NCI-H187 (cell line): ENCODE measurements around the gene INPP4B.

Source experiments
- DNase-seq, 2 experiments: peaks; one replicate each; lab custom pipeline; 2025; lab: John Stamatoyannopoulos, UW

Gene INPP4B

DNA sequence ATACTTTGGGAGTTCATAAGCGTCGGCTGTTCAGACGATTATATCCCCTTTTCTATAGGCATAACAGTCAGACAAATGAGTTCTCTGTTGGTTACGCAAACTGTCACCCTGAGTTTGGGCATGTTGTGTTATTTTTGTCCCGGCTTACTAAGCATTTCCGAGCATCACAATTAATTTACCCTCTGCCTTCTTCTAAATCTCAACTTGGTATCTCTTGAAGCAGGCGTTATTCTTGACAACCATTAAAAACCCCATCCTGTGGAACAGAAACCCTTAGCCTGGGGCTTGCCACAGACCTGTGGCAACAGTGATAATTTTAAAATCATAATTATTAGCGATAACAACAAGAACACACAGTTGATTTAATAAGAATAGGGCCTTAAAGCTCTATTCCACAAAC, 558.7 kb downstream of the INPP4B start:
- DNase-seq, result no peak

DNA sequence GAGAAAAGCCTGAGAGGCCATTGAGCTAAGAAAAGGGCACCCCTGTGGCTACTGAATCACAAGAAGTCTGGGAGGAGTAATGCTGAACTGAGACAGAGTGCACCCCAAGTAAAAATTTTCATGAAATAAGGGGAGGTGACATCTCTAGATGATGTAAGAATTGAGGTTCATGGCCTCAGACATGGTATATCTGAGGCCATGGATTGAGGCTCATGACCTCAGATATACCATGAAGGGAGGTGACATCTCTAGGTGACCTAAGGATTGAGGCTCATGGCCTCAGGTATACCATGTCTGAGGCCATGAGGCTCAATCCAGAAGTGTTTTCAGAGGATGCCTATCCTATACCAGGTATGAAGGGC, 560.9 kb downstream of the INPP4B start:
- DNase-seq, result no peak

DNA sequence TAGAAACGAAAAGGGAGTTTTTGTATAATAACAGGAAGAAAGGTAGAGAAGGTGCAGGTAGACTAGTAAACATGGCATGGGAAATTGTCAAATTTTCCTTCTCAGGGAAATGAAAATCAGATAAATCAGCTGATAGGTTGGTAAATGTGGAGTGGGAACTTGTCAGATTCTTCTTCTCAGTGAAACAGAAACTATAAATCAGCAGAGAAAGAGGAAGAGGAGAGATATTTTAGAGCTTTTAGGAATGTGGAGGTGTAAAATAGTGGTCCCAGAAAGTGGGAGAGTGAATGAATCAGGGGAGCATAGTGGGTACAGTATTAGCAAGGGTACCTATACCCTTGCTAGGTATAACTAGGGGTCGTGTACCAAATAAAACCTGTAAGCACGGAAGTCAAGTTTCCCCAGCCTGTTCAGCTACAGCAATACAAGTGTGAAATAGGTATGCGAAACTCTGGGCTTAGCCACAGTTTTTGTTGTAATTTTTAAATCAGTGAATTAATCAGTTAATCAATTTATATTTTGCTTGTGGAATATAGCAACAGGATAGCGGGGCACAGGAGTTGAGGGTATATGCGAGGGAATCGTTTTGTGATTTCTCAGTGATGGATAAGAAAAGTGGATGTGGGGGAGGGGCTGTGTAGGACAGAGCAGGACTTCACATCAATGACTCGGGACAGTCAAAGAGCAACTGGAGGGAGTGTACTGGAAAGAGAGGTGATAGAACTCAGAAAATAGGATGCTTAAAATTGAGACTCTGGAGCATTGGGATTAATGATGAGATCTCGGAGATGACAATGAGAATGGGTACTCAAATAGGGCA, 561.5 kb downstream of the INPP4B start:
- no peak for DNase-seq

DNA sequence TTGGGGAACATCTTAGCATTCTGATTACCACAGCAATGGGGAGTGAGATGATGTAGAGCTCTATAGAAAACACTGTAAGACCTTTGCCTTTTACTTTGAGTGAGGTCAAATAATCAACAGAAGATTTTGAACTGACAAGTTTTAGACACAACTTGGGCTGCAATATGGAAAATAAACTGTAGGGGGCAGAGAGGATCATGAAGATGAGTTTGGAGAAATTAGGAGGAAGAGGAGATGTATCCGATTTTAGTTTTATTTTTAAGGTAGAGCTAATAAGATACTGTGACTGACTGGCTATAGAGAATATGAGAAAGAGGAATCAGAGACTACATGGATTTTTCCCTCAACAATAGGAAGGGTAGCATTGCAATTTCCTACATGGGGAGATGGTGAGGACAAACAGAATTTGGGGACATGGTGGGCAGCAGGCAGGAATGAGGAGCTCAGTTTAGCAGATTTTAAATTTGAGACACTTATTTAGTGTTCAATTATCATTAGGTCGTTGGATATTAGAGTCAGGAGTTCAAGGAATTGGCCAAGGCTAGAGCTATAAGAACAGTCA, 563.1 kb downstream of the INPP4B start:
- DNase-seq, result no peak

DNA sequence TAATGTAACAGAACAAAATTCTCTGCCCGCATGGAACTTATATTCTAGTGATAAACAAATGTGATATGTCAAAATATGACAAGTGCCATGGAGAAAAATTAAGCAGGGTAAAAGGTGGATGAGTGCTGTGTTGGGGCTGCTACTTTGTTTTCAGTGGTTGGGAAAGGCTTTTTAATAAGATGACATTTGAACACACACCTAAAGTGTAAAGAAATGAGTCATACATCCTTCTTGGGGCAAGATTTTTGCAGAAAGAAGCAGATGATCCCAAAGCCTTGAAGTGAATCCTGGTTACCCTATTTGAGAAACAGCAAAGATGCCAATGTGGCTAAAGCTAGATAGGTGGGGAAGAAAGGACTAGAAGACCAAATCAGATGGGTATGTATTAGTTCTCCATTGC, 564.1 kb downstream of the INPP4B start:
- no peak for DNase-seq

DNA sequence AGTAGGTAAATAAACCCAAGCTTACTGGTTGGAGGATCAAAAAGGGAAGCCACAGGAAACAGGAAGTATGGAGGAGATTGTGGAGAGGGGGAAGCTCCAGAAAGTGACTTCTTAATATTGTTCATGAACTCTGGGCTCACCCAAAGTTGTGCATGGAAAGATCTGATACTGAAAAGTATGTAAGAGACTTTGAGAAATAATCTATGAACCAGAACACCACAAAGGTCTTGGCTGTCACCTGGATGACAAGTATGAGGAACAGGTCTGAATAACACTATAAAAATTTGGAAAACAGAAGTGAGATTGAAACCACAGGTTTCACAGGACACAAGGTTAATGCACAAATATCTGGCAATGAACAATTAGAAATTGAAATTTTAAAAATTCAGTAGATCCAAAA, 567.4 kb downstream of the INPP4B start:
- no peak for DNase-seq

DNA sequence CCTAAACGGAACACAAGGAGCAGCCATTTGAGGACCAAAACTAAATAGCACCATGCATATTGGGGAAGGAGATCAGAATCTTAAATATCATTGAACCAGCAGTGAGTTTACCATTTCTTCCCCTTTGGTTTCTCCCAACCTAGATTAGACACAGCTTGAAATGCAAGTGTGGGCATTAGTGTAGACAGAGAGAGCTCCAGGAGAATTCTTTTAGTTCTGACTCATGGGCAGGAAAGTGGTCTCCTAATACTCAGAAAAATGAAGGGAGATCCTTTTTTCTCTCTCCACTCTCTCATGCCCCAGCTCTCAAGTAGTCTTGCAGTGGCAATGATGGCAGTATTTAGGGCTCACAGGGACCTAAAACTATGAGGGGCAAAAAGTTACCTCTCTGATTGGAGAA, 567.9 kb downstream of the INPP4B start:
- no peak for DNase-seq

DNA sequence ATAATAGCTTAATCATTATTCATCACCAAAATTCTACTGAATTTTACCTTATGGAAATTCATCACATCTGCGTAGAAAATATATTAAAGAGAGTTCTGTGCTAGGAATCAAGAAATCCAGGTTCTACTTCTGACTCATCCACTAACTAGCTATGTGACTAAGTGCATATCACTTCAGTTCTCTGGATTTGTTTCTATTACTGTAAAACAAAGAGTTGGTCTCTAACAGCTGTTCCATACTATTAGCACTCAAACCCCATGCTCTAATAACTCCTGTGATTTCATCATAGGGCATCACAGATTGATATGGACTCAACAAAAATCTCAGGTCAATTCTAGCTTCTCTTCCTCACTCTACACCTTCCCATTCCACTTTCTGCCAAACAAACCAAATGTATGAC, 572.0 kb downstream of the INPP4B start:
- no peak for DNase-seq

DNA sequence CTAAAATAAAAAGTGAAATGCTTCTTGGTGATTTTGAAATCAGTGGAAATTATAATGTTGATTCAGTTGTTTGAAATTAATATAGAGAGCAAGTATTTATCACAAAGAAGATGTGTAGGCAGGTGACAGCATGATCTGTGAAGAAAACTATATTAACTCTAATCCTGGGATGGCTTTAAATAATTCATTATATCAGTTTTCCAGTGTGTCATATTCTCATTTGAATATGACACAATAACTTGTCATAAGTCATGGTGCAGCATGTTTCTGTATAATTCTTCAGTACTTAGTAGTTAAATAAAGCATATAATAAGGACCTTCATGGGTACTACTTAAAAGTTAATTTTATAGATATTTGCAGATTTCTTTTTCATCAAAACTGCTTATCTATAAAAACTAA, 573.6 kb downstream of the INPP4B start:
- no peak for DNase-seq

DNA sequence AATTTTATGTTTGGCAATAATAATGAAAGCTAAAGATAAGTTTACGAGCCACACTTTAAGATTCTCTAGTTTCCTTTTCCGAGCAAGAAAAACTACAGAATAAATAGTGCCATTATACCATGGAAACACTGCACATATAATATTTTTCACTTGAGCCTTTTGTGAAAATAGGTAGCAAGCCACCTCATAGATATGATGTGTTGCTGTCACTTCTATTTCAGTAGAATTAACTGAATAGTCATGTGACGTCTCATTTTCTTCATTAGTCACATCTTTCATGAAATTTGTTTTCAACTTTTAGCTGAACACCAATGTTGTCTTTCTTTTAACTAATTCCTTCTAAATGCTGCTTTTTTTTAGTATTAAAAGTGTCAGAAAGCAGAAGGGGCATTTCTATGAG, 574.3 kb downstream of the INPP4B start:
- DNase-seq, result no peak

DNA sequence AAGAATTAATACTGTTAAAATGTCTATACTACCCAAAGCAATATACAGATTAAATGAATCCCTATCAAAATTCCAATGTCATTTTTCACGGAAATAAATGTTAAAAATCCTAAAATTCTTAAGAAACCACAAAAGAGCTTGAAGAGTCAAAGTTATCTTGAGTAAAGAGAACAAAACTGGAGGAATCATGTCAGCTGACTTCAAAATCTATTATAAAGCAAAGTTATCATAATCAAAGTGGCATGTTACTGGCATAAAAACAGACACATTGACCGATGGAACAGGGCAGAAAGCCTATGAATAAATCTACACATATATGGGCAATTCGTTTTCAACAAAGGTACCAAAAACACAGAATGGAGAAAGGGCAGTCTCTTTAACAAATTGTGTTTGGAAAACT, 579.0 kb downstream of the INPP4B start:
- DNase-seq, result no peak

DNA sequence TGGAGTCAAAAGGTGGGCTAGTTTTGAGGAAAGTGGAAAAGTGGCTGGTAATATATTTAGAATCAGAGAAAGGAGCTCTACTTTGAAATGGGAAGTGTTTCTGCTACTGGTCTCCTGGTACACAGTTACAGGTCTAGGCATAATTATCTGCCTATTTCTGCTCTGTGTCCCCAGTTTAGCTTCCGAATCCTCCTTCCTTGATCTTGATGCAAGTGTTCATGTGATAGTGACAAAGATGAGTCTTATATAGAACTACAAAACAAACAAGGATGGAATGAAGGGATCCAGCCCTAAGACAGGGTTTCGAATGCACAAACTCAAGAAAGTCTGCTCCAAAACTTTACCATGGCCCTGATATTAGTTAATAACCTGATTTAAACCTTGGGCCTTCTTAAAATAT, 580.2 kb downstream of the INPP4B start:
- DNase-seq, result no peak

DNA sequence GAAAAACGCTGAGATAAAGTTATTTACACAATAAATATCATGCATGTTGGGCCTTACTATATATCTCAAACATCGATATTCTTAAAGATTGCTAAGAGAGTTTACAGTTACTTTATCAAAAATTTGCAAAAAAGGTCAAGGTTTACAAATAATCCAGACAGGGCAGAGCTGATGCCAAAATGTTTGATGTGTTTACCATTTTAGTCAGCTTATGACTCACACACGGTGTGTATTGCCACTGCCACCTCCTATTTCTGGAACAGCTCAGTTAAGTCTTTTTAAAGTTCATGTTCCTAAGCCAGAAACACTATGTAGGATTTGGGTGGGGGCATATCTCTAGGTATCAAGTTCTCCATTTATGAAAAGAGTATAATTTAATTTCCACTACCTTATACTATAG, 580.6 kb downstream of the INPP4B start:
- DNase-seq, result no peak

DNA sequence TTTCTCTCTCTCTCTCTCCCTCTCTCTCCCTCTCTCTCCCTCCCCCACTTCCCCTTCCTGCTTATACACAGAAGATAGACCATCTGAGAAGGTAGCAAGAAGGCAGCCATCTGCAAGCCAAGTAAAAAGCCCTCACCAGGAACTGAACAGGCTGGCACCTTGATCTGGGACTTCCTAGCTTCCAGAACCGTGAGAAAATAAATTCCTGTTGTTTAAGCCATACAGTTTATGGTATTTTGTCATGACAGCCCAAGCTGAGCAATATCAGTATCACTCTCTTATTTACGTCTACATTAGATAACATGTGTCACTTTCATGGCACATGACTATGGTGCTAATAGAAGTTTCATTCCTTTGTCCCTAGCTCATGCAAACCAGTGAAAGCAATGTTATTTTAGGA, 581.1 kb downstream of the INPP4B start:
- no peak for DNase-seq

DNA sequence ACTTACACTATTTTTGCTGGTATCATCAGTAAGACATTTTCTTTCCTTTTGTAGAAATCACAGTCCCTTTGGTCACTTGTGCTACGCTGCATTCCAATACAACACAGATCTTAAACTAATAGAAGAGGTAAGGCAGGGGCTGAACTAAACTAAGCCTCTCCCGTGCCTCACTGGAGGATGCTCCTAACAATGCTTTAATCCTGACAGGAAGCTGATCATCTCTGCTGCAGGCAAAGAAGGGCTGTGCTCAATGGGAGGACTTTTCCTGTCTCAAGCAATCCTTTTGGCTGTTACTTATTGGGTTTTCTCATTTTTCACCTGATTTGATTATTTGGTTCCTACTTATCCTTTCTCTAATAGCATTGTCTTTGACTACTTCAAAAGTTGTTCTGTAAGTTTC, 583.1 kb downstream of the INPP4B start:
- DNase-seq, result no peak

DNA sequence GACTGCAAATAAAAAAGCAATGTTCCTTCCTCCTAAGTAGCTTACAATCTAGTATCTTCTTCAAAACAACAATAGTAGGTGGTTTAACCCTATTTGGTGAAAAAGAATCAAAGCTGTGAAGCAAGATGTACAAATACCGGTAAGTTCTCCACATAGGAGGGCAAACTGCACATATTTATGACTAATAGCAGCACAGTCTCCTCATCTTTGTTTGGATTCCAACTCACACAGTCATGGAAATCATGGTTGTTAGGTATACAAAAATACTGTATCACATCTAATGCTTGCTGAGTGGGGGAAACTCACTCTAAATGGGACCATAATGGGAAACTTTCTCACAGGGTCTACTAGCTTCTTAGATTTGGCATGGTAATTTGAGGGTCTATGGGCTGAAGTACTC, 597.2 kb downstream of the INPP4B start:
- DNase-seq, result no peak

DNA sequence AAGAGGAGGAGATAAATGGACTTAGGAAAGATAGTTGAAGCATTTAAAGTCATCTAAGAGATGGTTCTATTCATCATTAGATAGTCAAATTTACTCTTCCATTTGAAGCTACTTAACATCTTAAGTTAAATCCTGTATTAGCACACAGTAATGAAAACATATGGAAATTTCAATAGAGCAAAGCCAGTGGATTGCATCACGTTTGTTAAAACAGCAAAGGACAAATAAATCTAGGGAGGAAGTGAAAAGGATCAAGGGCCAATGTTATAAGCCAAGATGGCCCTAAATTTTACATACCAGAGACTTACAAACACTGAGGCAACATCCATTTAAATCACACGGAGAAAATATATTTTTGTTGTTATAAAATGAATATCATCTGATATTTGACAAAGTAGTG, 602.8 kb downstream of the INPP4B start:
- DNase-seq, result no peak

DNA sequence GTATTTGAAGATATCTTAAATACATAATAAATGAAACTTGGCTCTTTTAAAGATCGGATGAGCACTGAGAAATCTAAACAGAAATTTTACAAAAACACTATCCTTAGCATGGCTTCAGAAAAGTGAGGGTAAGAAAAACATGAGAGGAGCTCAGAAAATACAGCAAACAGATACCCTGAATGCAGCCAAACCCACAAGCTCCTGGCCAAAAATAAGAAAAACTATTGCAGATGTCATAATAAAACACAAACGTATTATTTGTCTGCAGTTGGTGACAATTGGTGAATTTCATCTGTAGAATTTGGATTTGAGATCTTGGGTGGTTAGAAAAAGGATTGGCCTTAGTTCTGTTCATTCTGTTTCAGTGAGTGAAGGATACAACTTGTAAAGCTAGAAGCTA, 603.9 kb downstream of the INPP4B start:
- DNase-seq, result no peak

DNA sequence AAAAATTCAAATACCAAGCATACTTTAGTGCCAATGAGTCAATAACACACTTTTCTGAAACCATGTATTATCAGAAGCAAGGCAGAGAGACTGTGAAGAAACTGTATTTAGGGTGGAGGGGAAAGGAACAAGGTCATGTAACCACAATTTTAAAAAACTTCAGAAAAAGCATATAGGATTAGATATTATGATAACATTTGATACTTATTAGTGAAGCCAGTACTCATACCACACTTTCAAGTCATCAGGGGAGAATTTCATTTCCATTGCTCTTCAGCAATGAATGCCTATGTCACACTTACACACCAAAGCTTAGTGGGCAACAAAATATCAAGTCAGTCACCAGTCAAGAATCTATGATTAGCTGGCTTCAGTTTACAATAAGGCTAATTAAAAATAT, 607.5 kb downstream of the INPP4B start:
- no peak for DNase-seq

DNA sequence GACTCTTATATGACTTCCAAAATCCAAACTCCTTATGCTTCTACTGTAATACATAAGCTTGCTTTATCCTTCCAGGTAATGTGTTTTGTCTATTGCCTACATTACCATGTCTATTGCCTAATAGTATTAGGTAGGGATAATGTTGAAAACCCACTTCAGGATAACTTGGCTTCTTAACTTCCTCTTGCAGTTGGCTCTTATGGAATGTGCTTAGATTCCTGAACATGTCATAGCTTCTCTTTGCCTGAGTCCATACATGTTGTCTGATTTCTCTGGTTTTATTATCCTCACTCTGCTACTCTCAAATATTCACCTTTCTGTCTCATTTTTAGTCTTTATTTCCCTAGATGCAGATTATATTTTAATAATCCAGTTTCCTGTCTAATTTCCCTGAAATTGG, 609.8 kb downstream of the INPP4B start:
- DNase-seq, result no peak

DNA sequence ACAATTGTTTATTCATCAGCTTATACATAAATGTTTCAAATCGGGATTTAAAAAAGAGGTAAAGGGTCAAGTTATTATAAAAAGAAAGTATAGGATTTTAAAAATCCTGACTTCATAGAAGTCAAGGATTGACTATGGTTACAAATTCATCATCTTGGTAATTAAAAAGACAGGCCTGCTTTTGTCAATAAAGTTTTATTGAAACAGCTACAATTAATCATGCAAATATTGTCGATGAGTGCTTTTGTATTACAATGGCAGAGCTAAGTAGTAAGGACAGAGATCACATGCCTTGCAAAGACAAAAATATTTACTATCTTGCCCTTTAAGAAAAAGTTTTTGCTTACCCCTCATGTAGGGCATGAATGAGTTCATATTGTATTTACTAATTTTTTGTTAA, 614.3 kb downstream of the INPP4B start:
- DNase-seq, result no peak

DNA sequence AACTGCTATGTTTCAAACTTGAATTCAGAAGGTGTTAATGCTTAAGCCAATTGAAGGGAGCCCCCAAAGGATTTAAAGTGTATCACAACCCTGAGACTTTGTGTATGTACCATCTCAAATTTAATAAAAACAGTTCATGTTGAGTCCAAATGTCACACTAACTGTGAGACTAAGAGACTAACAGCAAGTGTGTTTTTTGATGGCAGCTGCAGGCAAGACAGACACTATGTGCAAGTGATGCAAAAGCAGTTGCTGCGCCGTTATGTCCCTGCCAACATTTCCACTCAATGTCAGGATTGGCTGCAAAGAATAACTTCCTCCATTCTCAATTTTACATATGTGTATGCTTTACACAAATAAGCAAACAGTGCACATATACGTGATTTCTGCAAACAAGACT, 615.1 kb downstream of the INPP4B start:
- no peak for DNase-seq

DNA sequence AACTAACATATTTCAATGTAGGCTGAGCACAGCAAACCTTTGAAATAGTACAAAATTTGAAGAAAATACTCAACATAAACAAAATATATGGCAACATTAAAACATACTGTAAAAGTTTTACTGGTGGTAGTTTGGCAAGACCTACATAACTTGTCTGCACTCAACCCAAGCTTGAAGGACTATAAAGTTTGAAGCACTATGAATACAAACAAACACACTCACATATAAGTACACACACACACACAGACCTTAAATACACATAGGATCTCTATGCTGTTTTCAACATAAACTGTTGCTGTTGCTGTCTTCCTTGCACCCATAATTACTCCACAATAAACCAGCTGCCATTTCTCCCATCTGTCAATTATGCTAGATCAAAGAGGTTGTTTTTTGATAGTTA, 620.1 kb downstream of the INPP4B start:
- no peak for DNase-seq

DNA sequence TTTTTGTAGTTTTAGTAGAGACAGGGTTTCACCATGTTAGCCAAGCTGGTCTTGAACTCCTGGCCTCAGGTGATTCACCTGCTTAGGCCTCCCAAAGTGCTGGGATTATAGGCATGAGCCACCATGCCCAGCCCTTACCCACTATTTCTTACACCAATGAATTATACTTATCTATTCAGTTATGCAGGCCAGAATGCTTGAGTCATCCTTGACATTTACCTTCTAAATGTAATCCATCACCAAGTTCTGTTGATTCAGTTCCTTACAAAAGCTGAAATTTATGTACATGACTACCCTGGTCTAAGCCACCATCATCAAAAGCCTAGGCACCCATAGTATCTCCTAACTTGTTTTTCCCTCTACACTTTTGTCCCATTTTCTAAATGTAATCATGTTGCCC, 624.0 kb downstream of the INPP4B start:
- DNase-seq, result no peak
